ENCODE measurements around the gene KLC3. TPM values are rescaled to one million over a fixed set of nuclear protein-coding genes. Genes with fewer than 3 reads are reported as not detected.

The KLC3 gene
- total and polyA plus RNA-seq, 2 donors (not counting 1 experiment from before 2014, with no cell fraction given), result not detected

DNA sequence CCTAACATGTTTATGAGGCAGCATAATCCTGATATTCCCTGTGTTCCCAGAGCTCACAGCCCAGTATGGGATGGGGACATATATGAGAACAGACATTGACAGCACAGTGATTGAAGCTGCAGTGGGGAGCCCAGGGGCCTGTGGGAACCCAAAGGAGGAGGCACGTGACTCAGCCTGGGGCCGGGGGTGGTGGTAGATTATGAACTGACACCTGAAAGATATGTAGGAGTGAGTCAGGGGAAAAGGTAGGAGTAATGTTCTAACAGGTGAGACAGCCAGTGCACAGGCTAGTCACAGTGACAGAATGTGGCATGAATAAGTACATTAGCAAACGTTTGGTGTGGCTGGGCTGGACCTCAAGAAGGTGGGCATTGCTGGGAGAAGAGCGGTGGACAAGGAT, 46.9 kb upstream of the KLC3 start:
- Histone ChIP-seq H4K20me1 (ENCODE audit: control insufficient read depth, insufficient read depth, low read length, poor library complexity, severe bottlenecking) (no peaks in the 10 kb centered on the region), H3K36me3 (replicated peaks in 1 of 2; ENCODE audit: control extremely low read depth in 1 of 2, control insufficient read depth in 1 of 2, extremely low read depth in 1 of 2, insufficient read depth in 2 of 2, low read length in 1 of 2) (peaks cover 0 to 25% of the 10 kb centered on the region in 2 experiments), H2AFZ (ENCODE audit: insufficient read depth, low read depth, low read length, poor library complexity, severe bottlenecking) (no peak overlapping the region), H3K9me3 (ENCODE audit: control extremely low read depth in 1 of 3, control insufficient read depth in 2 of 3, insufficient read depth in 1 of 3, low read length in 2 of 3) (peaks cover 0 to 25% (median 0%) of the 10 kb centered on the region in 3 donors), H3K9ac (ENCODE audit: low read length) (no peak overlapping the region), H3K27me3 (replicated peaks in 1 of 4; ENCODE audit: control extremely low read depth in 1 of 4, control insufficient read depth in 3 of 4, insufficient read depth in 4 of 4, low read length in 3 of 4) (no peaks in the 10 kb centered on the region), H3K27ac (ENCODE audit: low read length in 2 of 2) (no peak overlapping the region), H3K4me1 (ENCODE audit: control insufficient read depth in 2 of 2, insufficient read depth in 2 of 2, low read length in 2 of 2) (no peaks in the 10 kb centered on the region), H3K79me2 (ENCODE audit: control insufficient read depth, insufficient read depth, low read length) (no peaks in the 10 kb centered on the region), H3K4me2 (replicated peaks; ENCODE audit: low read depth, low read length, poor library complexity, severe bottlenecking) (no peak overlapping the region), H3K4me3 (ENCODE audit: control extremely low read depth in 1 of 5, extremely low read depth in 1 of 5, insufficient read depth in 1 of 5, low read depth in 2 of 5, low read length in 4 of 5) (no peak overlapping the region)
- no peak overlapping the region for H3K4me3 Mint-ChIP-seq
- no peak overlapping the region for H3K27ac Mint-ChIP-seq
- 89% methylated on average over 2 of the region's 4 CpGs for WGBS (ENCODE audit: insufficient coverage)
- H3K4me1 Mint-ChIP-seq, result no peaks in the 10 kb centered on the region
- DNase-seq (no peak), ATAC-seq (ENCODE audit: low read depth) (no peak)
- intact Hi-C loops (cut with micrococcal nuclease), result no loop called here
- ChIA-PET POLR2A (no interaction called here), CTCF (no interaction called here)
- H3K27me3 Mint-ChIP-seq, result no peaks in the 10 kb centered on the region
- no peak for TF ChIP-seq EZH2 (IDR thresholded peaks at IDR 0.05; ENCODE audit: borderline replicate concordance, insufficient read depth, low read depth, low read length, poor library complexity, severe bottlenecking)
- TF ChIP-seq, protein P1, sequence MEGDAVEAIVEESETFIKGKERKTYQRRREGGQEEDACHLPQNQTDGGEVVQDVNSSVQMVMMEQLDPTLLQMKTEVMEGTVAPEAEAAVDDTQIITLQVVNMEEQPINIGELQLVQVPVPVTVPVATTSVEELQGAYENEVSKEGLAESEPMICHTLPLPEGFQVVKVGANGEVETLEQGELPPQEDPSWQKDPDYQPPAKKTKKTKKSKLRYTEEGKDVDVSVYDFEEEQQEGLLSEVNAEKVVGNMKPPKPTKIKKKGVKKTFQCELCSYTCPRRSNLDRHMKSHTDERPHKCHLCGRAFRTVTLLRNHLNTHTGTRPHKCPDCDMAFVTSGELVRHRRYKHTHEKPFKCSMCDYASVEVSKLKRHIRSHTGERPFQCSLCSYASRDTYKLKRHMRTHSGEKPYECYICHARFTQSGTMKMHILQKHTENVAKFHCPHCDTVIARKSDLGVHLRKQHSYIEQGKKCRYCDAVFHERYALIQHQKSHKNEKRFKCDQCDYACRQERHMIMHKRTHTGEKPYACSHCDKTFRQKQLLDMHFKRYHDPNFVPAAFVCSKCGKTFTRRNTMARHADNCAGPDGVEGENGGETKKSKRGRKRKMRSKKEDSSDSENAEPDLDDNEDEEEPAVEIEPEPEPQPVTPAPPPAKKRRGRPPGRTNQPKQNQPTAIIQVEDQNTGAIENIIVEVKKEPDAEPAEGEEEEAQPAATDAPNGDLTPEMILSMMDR (IDR thresholded peaks at IDR 0.05), result no peak
- H3K9me3 Mint-ChIP-seq (ENCODE audit: insufficient read depth), result no peaks in the 10 kb centered on the region

DNA sequence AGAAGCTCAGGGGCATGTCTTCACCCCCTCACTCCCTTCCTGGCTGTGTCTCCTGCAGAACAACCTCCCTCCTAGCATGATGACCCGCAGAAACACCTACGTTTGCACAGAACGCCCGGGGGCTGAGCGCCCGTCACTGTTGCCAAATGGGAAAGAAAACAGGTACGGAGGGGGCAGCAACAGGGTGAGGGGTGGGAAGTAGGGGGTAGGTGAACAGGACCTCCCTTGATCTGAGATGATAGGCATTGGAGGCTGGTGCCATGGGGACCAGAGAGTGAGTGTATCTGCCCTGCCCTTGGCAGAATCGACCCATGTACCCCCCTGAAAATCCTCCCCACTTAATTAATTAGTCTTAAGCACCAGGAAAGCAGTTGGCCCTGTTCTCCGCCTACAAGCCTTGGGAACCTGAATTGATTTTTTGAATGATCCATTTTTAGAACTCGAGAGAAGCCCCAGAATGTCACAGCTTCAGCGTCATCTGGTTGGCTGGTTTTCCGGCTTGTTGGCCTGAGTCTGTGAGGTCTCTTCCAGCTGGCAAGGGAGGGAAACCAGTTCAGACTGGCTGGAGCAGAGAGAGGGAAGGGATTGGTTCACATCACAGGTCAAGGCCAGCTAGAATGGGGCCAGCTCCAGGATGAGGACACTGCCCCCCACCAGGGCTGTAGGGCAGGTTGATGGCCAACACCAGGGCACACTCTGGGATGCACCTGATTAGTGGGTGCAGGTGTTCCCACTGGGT, 46.1 kb upstream of the KLC3 start:
- H3K9ac ChIP-seq (ENCODE audit: low read length), result no peak overlapping the region
- TF ChIP-seq, protein P1 (IDR thresholded peaks at IDR 0.05), result no peak
- TF ChIP-seq EZH2 (IDR thresholded peaks at IDR 0.05; ENCODE audit: borderline replicate concordance, insufficient read depth, low read depth, low read length, poor library complexity, severe bottlenecking), result no peak
- CTCF ChIA-PET, result no interaction called here

More for the DNA sequence above, 46.1 kb upstream of the KLC3 start:
- Histone ChIP-seq H4K20me1 (ENCODE audit: control insufficient read depth, insufficient read depth, low read length, poor library complexity, severe bottlenecking) (no peaks in the 10 kb centered on the region), H3K27me3 (replicated peaks in 1 of 4; ENCODE audit: control extremely low read depth in 1 of 4, control insufficient read depth in 3 of 4, insufficient read depth in 4 of 4, low read length in 3 of 4) (no peaks in the 10 kb centered on the region), H3K9me3 (ENCODE audit: control extremely low read depth in 1 of 3, control insufficient read depth in 2 of 3, insufficient read depth in 1 of 3, low read length in 2 of 3) (peaks cover 0 to 25% (median 0%) of the 10 kb centered on the region in 3 donors), H3K36me3 (replicated peaks in 1 of 2; ENCODE audit: control extremely low read depth in 1 of 2, control insufficient read depth in 1 of 2, extremely low read depth in 1 of 2, insufficient read depth in 2 of 2, low read length in 1 of 2) (peaks cover 0 to 25% of the 10 kb centered on the region in 2 experiments), H3K79me2 (ENCODE audit: control insufficient read depth, insufficient read depth, low read length) (no peaks in the 10 kb centered on the region), H3K4me1 (ENCODE audit: control insufficient read depth in 2 of 2, insufficient read depth in 2 of 2, low read length in 2 of 2) (no peaks in the 10 kb centered on the region), H2AFZ (ENCODE audit: insufficient read depth, low read depth, low read length, poor library complexity, severe bottlenecking) (no peak overlapping the region), H3K27ac (ENCODE audit: low read length in 2 of 2) (no peak overlapping the region), H3K4me3 (ENCODE audit: control extremely low read depth in 1 of 5, extremely low read depth in 1 of 5, insufficient read depth in 1 of 5, low read depth in 2 of 5, low read length in 4 of 5) (no peak overlapping the region), H3K4me2 (replicated peaks; ENCODE audit: low read depth, low read length, poor library complexity, severe bottlenecking) (no peak overlapping the region)
- Mint-ChIP-seq H3K27ac (no peak overlapping the region), H3K4me1 (no peaks in the 10 kb centered on the region), H3K9me3 (ENCODE audit: insufficient read depth) (no peaks in the 10 kb centered on the region), H3K27me3 (no peaks in the 10 kb centered on the region), H3K4me3 (no peak overlapping the region)
- DNase-seq (no peak), ATAC-seq (ENCODE audit: low read depth) (no peak)
- WGBS (ENCODE audit: insufficient coverage), result 99% methylated on average over 11 of the region's 12 CpGs
- POLR2A ChIA-PET, result no interaction called here
- intact Hi-C loops (cut with micrococcal nuclease), result no loop called here

Data from B cell (primary cell).